Endothelial cell of umbilical vein (primary cell): Measurements from ENCODE around the gene LOXL1. TPM values are rescaled to one million over a fixed set of nuclear protein-coding genes. Genes with fewer than 3 reads are reported as not detected.

Experiments
- BruUV-seq: library from RNA; stranded (reverse); fragments of 400-500 nt; replicated peaks from 2 replicates; lab custom pipeline; 2021; lab: Mats Ljungman, UMichigan
- CTCF ChIA-PET: fragments of 300-600, 350-600 bp; sonication (Branson Sonifier 250); formaldehyde crosslinking; loops from one replicate; lab custom pipeline; 2021; ENCODE audit warnings: antibody characterized with exemption, inconsistent platforms; lab: Charles Lee
- POLR2A ChIA-PET: fragments of 300-600, 350-600 bp; sonication (Branson Sonifier 250); formaldehyde crosslinking; loops from one replicate; lab custom pipeline; 2021; ENCODE audit warnings: antibody characterized with exemption, inconsistent platforms; lab: Charles Lee
- DNase-seq: peaks from one replicate; pipeline ENCODE4 v3.0.0-alpha.2; 2011; ENCODE audit warnings: low read depth, low spot score
- FAIRE-seq: peaks from 2 replicates; lab custom pipeline; 2011; peaks lifted over from hg19 to GRCh38; lab: Jason Lieb, UNC
- H2AFZ ChIP-seq: 2 replicates; pipeline ENCODE4 v1.6.0; 2012; ENCODE audit warnings: low read depth, low read length, control low read depth, inconsistent platforms
- H3K27ac ChIP-seq: 2 replicates; pipeline ENCODE4 v1.5.1; 2011; ENCODE audit warnings: low read depth, mild to moderate bottlenecking, control low read depth, low read length, moderate library complexity; ENCODE audit not compliant: insufficient read depth
- H3K27me3 ChIP-seq, 2 experiments: 2 replicates each; pipeline versions ENCODE4 v1.6.0 to v1.6.1; 2011; ENCODE audit warnings: low read length in 2 of 2, mixed read lengths in 1 of 2; ENCODE audit not compliant: control insufficient read depth in 2 of 2, insufficient read depth in 2 of 2
- H3K36me3 ChIP-seq, 2 experiments: 2 replicates in 1 of 2; 3 replicates in 1 of 2; pipeline ENCODE4 v1.5.1; 2011; ENCODE audit warnings: low read length in 2 of 2, mild to moderate bottlenecking in 1 of 2, moderate library complexity in 1 of 2; ENCODE audit not compliant: control insufficient read depth in 2 of 2, insufficient read depth in 2 of 2; ENCODE audit errors: extremely low read depth in 1 of 2
- H3K4me1 ChIP-seq: 3 replicates; pipeline ENCODE4 v1.5.1; 2011; ENCODE audit warnings: mild to moderate bottlenecking, low read length; ENCODE audit not compliant: control insufficient read depth, insufficient read depth; ENCODE audit errors: extremely low read depth
- H3K4me2 ChIP-seq: 2 replicates; pipeline ENCODE4 v1.6.1; 2011; ENCODE audit warnings: low read length, control low read depth, mixed read lengths; ENCODE audit not compliant: insufficient read depth
- H3K4me3 ChIP-seq, 3 experiments: fragments of 200-600 bp in 1 of 3; sonication (generic), shearing (Covaris generic) in 1 of 3; replicated peaks in 1 of 3; 2 replicates each; pipeline ENCODE4 v1.5.1; 2011 to 2016; ENCODE audit warnings: control low read depth in 3 of 3, low read length in 3 of 3, mild to moderate bottlenecking in 2 of 3, inconsistent platforms in 1 of 3, low read depth in 1 of 3, moderate library complexity in 1 of 3; ENCODE audit not compliant: insufficient read depth in 1 of 3
- H3K79me2 ChIP-seq: 2 replicates; pipeline ENCODE4 v1.6.0; 2012; ENCODE audit warnings: low read length, inconsistent platforms; ENCODE audit not compliant: control insufficient read depth, insufficient read depth
- H3K9ac ChIP-seq: replicated peaks from 2 replicates; pipeline ENCODE3; 2011; ENCODE audit warnings: low read length, control low read depth; ENCODE audit not compliant: insufficient read depth; ENCODE audit errors: extremely low read depth
- H3K9me1 ChIP-seq: replicated peaks from 3 replicates; pipeline ENCODE4 v1.6.0; 2011; ENCODE audit warnings: mild to moderate bottlenecking, low read length; ENCODE audit not compliant: control insufficient read depth, insufficient read depth; ENCODE audit errors: extremely low read depth
- H3K9me3 ChIP-seq: replicated peaks from 2 replicates; pipeline ENCODE4 v1.5.1; 2012; ENCODE audit warnings: low read length, inconsistent platforms; ENCODE audit not compliant: control insufficient read depth, insufficient read depth
- H4K20me1 ChIP-seq: replicated peaks from 2 replicates; pipeline ENCODE3; 2011; ENCODE audit warnings: mild to moderate bottlenecking, low read length; ENCODE audit not compliant: control insufficient read depth, insufficient read depth; ENCODE audit errors: extremely low read depth
- CTCF ChIP-seq, 2 donors: IDR thresholded peaks; 1 replicate in 1 of 2; 2 replicates in 1 of 2; pipeline ENCODE4 v1.5.1; 2011; ENCODE audit warnings: low read length in 2 of 2, mild to moderate bottlenecking in 2 of 2, moderate library complexity in 2 of 2, control low read depth in 1 of 2, inconsistent platforms in 1 of 2, low read depth in 1 of 2; ENCODE audit not compliant: insufficient read depth in 1 of 2; ENCODE audit errors: extremely low read depth in 1 of 2
- EZH2 ChIP-seq: IDR thresholded peaks from 2 replicates; pipeline ENCODE4 v1.6.1; 2012; ENCODE audit warnings: borderline replicate concordance, low read depth, mild to moderate bottlenecking, moderate library complexity, low read length, inconsistent platforms; ENCODE audit not compliant: severe bottlenecking
- FOS ChIP-seq: IDR thresholded peaks from 2 replicates; pipeline ENCODE4 v1.6.1; 2011; ENCODE audit warnings: mild to moderate bottlenecking, low read length, moderate library complexity, borderline replicate concordance; ENCODE audit not compliant: insufficient read depth
- GATA2 ChIP-seq: IDR thresholded peaks from 2 replicates; pipeline ENCODE4 v1.7.0; 2011; ENCODE audit warnings: low read depth, mild to moderate bottlenecking, moderate library complexity, mixed read lengths, low read length; ENCODE audit not compliant: insufficient read length, insufficient read depth
- JUN ChIP-seq: IDR thresholded peaks from 2 replicates; pipeline ENCODE4 v1.6.1; 2011; ENCODE audit warnings: borderline replicate concordance, low read depth; ENCODE audit not compliant: insufficient read length, insufficient read depth
- MAX ChIP-seq: IDR thresholded peaks from 2 replicates; pipeline ENCODE4 v1.6.1; 2011; ENCODE audit not compliant: insufficient read depth, insufficient read length
- MYC ChIP-seq: IDR thresholded peaks from one replicate; pipeline ENCODE4 v1.6.1; 2011; ENCODE audit warnings: mild to moderate bottlenecking, low read depth, low read length
- POLR2A ChIP-seq: IDR thresholded peaks from 2 replicates; pipeline ENCODE4 v1.6.1; 2012; ENCODE audit warnings: low read depth, mild to moderate bottlenecking, control low read depth, low read length
- POLR2AphosphoS5 ChIP-seq: IDR thresholded peaks from 2 replicates; pipeline ENCODE4 v1.6.1; 2012; ENCODE audit warnings: low read depth, mild to moderate bottlenecking, control low read depth, low read length, moderate library complexity; ENCODE audit not compliant: insufficient read depth
- dilution Hi-C: fragments of 300-500 bp; cut with MboI; formaldehyde crosslinking; loops from one replicate; pipeline ENCODE4 v1.15.0; 2019; ENCODE audit warnings: low sequenced_read_pairs; ENCODE audit not compliant: extremely low pct_ligation_motif_present
- intact Hi-C: fragments of 100-400 bp; cut with micrococcal nuclease; formaldehyde crosslinking; loops from one replicate; pipeline ENCODE4 v1.10.0; 2022
- polyA plus RNA-seq, 4 experiments: library from polyadenylated mRNA; depleted of rRNA in 3 of 4; stranded (reverse) in 3 of 4; unstranded in 1 of 4; fragments of >200 nt; gene quantifications; 2 replicates each; pipeline versions ENCODE4 v1.2.1 to v1.2.3, GENCODE V29; 2011 to 2012; ENCODE audit warnings: missing spikeins in 1 of 4
- total RNA-seq: library from RNA; stranded (reverse); gene quantifications from 2 replicates; pipeline ENCODE4 v1.2.3, GENCODE V29; 2021

Gene LOXL1
- total and polyA plus RNA-seq, 2 donors (not counting 3 experiments of a cell fraction or from before 2014, with no cell fraction given): 5.2 to 14.4 TPM

DNA sequence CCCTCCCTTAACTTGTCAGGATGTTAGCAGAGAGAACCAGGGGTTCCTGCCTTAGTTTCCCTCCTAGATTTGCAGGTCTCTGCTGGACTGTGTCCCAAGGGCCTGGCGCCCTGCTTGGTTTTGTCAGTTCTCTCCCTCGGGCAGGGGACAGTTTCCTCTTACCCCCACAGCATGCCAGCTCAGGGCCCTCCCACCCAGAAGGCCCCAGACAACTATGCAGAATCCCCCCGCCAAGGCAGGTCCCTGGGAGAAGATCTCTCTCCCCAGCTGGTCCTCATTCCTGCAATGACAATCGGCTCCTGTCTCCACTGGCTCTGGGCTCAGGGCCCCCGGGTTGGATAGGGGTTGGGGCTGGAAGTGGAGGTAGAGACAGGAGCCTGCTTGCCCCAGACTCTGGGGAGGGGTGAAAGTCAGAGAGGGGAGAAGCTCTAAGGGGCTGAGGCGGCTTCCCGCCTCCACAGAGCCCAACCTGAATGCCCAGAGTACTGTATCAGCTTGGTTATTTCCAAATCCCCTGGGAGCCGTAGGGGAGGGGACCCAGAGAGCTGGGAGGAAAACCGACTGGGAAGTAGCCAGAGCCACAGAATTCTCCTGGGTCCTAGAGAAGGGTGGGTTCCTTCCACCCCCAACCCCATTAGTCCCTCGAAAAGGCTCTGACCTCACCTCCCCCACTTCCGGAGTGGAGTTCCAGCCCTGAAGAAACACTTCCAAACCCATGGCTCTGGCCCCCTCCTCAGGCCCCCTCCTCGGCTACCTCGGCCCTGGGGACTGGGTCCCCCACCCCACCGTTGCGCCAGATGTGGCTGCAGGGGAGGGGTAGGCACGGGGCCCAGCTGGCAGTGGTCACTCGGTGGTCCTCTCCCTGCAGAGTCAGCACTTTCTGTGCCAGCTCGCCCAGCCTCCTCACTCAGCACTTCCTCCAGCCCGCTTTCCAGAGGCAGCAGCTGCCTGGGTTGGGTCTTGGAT lies 3.8 kb upstream of the LOXL1 start:
- Histone ChIP-seq H3K9me3 (no peaks in the 10 kb centered on the region), H3K9ac (no peak overlapping the region), H3K4me2 (no peak overlapping the region), H4K20me1 (no peaks in the 10 kb centered on the region), H3K4me1 (peaks cover 21% of the 10 kb centered on the region), H3K9me1 (no peaks in the 10 kb centered on the region), H3K79me2 (no peaks in the 10 kb centered on the region), H3K4me3 (no peak overlapping the region), H3K27ac (no peak overlapping the region), H3K27me3 (no peaks in the 10 kb centered on the region), H3K36me3 (no peaks in the 10 kb centered on the region), H2AFZ (no peak overlapping the region)
- no TSS peak for BruUV-seq
- ChIA-PET CTCF (interaction anchor here (1.1 to 2.6 kb wide), 5 partner anchors 9 to 49 kb away, joined by 3 to 14 read pairs (median 4); partner anchors contain the start of gene TBC1D21), POLR2A (no interaction called here)
- TF ChIP-seq FOS: no peak
- no peak for TF ChIP-seq GATA2
- TF ChIP-seq MAX: no peak
- TF ChIP-seq POLR2AphosphoS5: no peak
- no peak for TF ChIP-seq CTCF (IDR thresholded peaks at IDR 0.05; ENCODE audit: extremely low read depth in 1 of 2, insufficient read depth in 1 of 2, low read depth in 1 of 2, low read length in 2 of 2)
- TF ChIP-seq JUN: no peak
- TF ChIP-seq EZH2: no peak
- TF ChIP-seq MYC: no peak
- TF ChIP-seq POLR2A: no peak
- dilution Hi-C loops (no loop called here), intact Hi-C loops (no loop called here)
- no peak for FAIRE-seq
- DNase-seq: no peak
